MM.1S (cell line): ENCODE data around the gene CHSY3.

ENCODE experiments used
- DNase-seq: peaks from one replicate; pipeline ENCODE4 v3.0.0-alpha.2; 2015
- H2AFZ ChIP-seq: fragments of 300-600 bp; sonication (generic); 2 replicates; pipeline ENCODE4 v1.6.0; 2016; ENCODE audit warnings: antibody characterized with exemption, low read length
- H3F3A ChIP-seq: fragments of 300-600 bp; sonication (generic); 2 replicates; pipeline ENCODE4 v1.6.1; 2016; ENCODE audit warnings: mild to moderate bottlenecking, antibody characterized with exemption, low read length, moderate library complexity, mixed read lengths; ENCODE audit not compliant: insufficient read depth
- H3K27ac ChIP-seq: fragments of 300-600 bp; sonication (generic); 2 replicates; pipeline ENCODE4 v1.5.1; 2016; ENCODE audit warnings: mild to moderate bottlenecking, low read length
- H3K27me3 ChIP-seq: fragments of 300-600 bp; sonication (generic); replicated peaks from 2 replicates; pipeline ENCODE4 v1.6.0; 2016; ENCODE audit warnings: low read length; ENCODE audit not compliant: insufficient read depth
- H3K36me3 ChIP-seq: fragments of 300-600 bp; sonication (generic); replicated peaks from 2 replicates; pipeline ENCODE4 v1.6.1; 2016; ENCODE audit warnings: mild to moderate bottlenecking, low read length, mixed read lengths; ENCODE audit not compliant: insufficient read depth
- H3K4me1 ChIP-seq: fragments of 300-600 bp; sonication (generic); 2 replicates; pipeline ENCODE4 v1.6.1; 2016; ENCODE audit warnings: low read length, mixed read lengths
- H3K4me2 ChIP-seq: fragments of 300-600 bp; sonication (generic); 2 replicates; pipeline ENCODE4 v1.6.0; 2016; ENCODE audit warnings: low read depth, low read length
- H3K4me3 ChIP-seq: fragments of 300-600 bp; sonication (generic); 2 replicates; pipeline ENCODE4 v1.5.1; 2016; ENCODE audit warnings: low read length, mixed read lengths
- H3K79me2 ChIP-seq: fragments of 300-600 bp; sonication (generic); 2 replicates; pipeline ENCODE4 v1.6.1; 2016; ENCODE audit warnings: mixed run types, low read length, mixed read lengths
- H3K9ac ChIP-seq: fragments of 300-600 bp; sonication (generic); 2 replicates; pipeline ENCODE4 v1.6.1; 2016; ENCODE audit warnings: low read length, mixed read lengths
- H3K9me2 ChIP-seq: fragments of 300-600 bp; sonication (generic); replicated peaks from 2 replicates; pipeline ENCODE4 v1.6.1; 2016; ENCODE audit warnings: mild to moderate bottlenecking, low read length, mixed read lengths; ENCODE audit not compliant: insufficient read depth
- H3K9me3 ChIP-seq: fragments of 300-600 bp; sonication (generic); replicated peaks from 2 replicates; pipeline ENCODE4 v1.6.1; 2016; ENCODE audit warnings: mild to moderate bottlenecking, low read length, mixed read lengths; ENCODE audit not compliant: insufficient read depth
- H4K20me1 ChIP-seq: fragments of 300-600 bp; sonication (generic); 2 replicates; pipeline ENCODE4 v1.6.1; 2016; ENCODE audit warnings: mild to moderate bottlenecking, low read length, moderate library complexity, mixed read lengths; ENCODE audit not compliant: insufficient read depth
- EZH2 ChIP-seq: fragments of 300-600 bp; sonication (generic); optimal IDR thresholded peaks from 2 replicates; pipeline ENCODE3; 2017; ENCODE audit warnings: low read depth, mild to moderate bottlenecking, antibody characterized with exemption, low read length, mixed read lengths
- EZH2phosphoT487 ChIP-seq: fragments of 300-600 bp; sonication (generic); IDR thresholded peaks from 2 replicates; pipeline ENCODE4 v1.6.1; 2018; ENCODE audit warnings: antibody characterized with exemption, low read length
- TF ChIP-seq, protein P1 (sequence below): fragments of 300-600 bp; sonication (generic); IDR thresholded peaks from 2 replicates; pipeline ENCODE4 v1.5.1; 2016; ENCODE audit warnings: antibody characterized with exemption, low read length, mixed read lengths

CHSY3 gene

GRCh38 chr5:130135506-130135905 lies 231.2 kb downstream of the CHSY3 start:
- Histone ChIP-seq H3K4me1 (no peaks in the 10 kb centered on the region), H4K20me1 (no peaks in the 10 kb centered on the region), H3F3A (no peaks in the 10 kb centered on the region), H3K9me2 (no peaks in the 10 kb centered on the region), H2AFZ (no peak overlapping the region), H3K9me3 (no peaks in the 10 kb centered on the region), H3K36me3 (no peaks in the 10 kb centered on the region), H3K27me3 (no peaks in the 10 kb centered on the region), H3K79me2 (no peaks in the 10 kb centered on the region), H3K27ac (no peak overlapping the region), H3K4me3 (no peak overlapping the region), H3K4me2 (no peak overlapping the region), H3K9ac (no peak overlapping the region)
- TF ChIP-seq EZH2phosphoT487: no peak
- TF ChIP-seq EZH2: no peak
- TF ChIP-seq, protein P1, sequence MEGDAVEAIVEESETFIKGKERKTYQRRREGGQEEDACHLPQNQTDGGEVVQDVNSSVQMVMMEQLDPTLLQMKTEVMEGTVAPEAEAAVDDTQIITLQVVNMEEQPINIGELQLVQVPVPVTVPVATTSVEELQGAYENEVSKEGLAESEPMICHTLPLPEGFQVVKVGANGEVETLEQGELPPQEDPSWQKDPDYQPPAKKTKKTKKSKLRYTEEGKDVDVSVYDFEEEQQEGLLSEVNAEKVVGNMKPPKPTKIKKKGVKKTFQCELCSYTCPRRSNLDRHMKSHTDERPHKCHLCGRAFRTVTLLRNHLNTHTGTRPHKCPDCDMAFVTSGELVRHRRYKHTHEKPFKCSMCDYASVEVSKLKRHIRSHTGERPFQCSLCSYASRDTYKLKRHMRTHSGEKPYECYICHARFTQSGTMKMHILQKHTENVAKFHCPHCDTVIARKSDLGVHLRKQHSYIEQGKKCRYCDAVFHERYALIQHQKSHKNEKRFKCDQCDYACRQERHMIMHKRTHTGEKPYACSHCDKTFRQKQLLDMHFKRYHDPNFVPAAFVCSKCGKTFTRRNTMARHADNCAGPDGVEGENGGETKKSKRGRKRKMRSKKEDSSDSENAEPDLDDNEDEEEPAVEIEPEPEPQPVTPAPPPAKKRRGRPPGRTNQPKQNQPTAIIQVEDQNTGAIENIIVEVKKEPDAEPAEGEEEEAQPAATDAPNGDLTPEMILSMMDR: no peak
- no peak for DNase-seq

DNA sequence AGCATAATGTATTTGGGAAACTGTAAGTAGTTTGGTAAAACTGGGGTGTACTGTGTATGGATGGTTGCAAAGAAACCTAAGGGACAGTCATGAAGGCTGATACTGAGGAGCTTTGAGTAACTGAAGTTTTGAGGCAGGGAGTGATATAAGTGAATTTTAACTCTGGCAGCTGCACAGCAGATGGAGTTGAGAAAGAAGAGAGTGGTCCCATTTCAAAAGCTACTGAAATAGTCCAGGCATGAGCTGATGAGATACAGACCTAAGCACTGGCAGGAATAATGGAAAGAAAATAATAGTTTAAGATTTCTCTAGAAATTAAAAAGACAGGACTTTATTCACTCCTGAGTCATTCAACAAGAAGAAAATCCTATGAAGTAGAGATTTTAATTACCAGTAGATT lies 232.0 kb downstream of the CHSY3 start:
- H3K4me1 ChIP-seq: no peaks in the 10 kb centered on the region
- H3K9me3 ChIP-seq: no peaks in the 10 kb centered on the region
- H3K9me2 ChIP-seq: no peaks in the 10 kb centered on the region
- no peaks in the 10 kb centered on the region for H4K20me1 ChIP-seq
- no peak for DNase-seq
- H3K9ac ChIP-seq: no peak overlapping the region
- H3K27ac ChIP-seq: no peak overlapping the region
- TF ChIP-seq EZH2phosphoT487 (no peak), EZH2 (no peak)
- TF ChIP-seq, protein P1: no peak
- no peak overlapping the region for H3K4me2 ChIP-seq
- no peaks in the 10 kb centered on the region for H3K27me3 ChIP-seq
- no peaks in the 10 kb centered on the region for H3K79me2 ChIP-seq
- no peaks in the 10 kb centered on the region for H3K36me3 ChIP-seq
- H3K4me3 ChIP-seq: no peak overlapping the region
- H3F3A ChIP-seq: no peaks in the 10 kb centered on the region
- H2AFZ ChIP-seq: no peak overlapping the region

DNA sequence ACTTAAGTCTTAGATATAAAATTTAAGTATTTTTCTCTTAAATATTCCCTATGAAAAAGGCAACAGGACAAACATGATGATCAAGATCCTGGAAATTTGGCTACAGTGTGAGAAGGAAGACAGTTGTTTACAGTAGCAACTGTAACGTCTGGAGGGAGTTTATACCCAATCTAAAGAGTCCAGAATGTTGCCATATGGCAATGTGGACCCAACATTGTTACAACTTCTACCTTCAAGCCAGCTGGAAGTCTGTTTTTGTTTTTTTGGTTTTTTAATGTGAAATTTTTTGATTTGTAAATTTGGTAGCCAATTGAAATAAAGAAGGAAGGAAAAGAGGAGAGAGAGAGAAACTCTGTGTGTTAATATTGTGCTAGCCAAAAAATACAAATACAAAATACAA lies 233.4 kb downstream of the CHSY3 start:
- Histone ChIP-seq H3K9ac (no peak overlapping the region), H3K4me3 (no peak overlapping the region), H2AFZ (no peak overlapping the region), H3K4me2 (no peak overlapping the region), H3F3A (no peaks in the 10 kb centered on the region), H3K27ac (no peak overlapping the region), H3K79me2 (no peaks in the 10 kb centered on the region), H3K9me3 (no peaks in the 10 kb centered on the region), H3K36me3 (no peaks in the 10 kb centered on the region), H3K4me1 (no peaks in the 10 kb centered on the region), H3K9me2 (no peaks in the 10 kb centered on the region), H4K20me1 (no peaks in the 10 kb centered on the region), H3K27me3 (no peaks in the 10 kb centered on the region)
- TF ChIP-seq EZH2phosphoT487: no peak
- TF ChIP-seq, protein P1: no peak
- no peak for TF ChIP-seq EZH2
- no peak for DNase-seq
